Measurements from ENCODE around the gene GAREM1.
"Not testable (repeated sequence)": the region's sequence is repeated elsewhere in the genome, so short reads cannot be mapped to it uniquely, and the experiment has no call there.

The GAREM1 gene

GRCh38 chr18:32249147-32249929 lies 221.3 kb downstream of the GAREM1 start:
- DNase-seq, result no peak

GRCh38 chr18:32244881-32245280 lies 225.8 kb downstream of the GAREM1 start:
- no peak for DNase-seq

- no peak for DNase-seq
These were observed 227.3 kb downstream of the GAREM1 start for GRCh38 chr18:32243358-32243757.

- DNase-seq, result no peak
These were observed 228.3 kb downstream of the GAREM1 start for GRCh38 chr18:32242395-32242794.

- no peak for DNase-seq
These were observed 231.9 kb downstream of the GAREM1 start for GRCh38 chr18:32238635-32239268.

- DNase-seq, result no peak
These were observed 233.6 kb downstream of the GAREM1 start for GRCh38 chr18:32237049-32237448.

GRCh38 chr18:32233348-32233747 lies 237.3 kb downstream of the GAREM1 start:
- not testable (repeated sequence) for DNase-seq

- DNase-seq, result no peak
These were observed 251.2 kb downstream of the GAREM1 start for GRCh38 chr18:32219431-32220018.

- no peak for DNase-seq
These were observed 254.3 kb downstream of the GAREM1 start for GRCh38 chr18:32216390-32216789.

- DNase-seq, result no peak
These were observed 257.0 kb downstream of the GAREM1 start for GRCh38 chr18:32213693-32214092.
